Endothelial cell of umbilical vein (primary cell): Measurements from ENCODE around the gene BORCS5. TPM values are rescaled to one million over a fixed set of nuclear protein-coding genes. Genes with fewer than 3 reads are reported as not detected.

Source experiments
- BruUV-seq: library from RNA; stranded (reverse); fragments of 400-500 nt; replicated peaks from 2 replicates; lab custom pipeline; 2021; lab: Mats Ljungman, UMichigan
- CTCF ChIA-PET: fragments of 300-600, 350-600 bp; sonication (Branson Sonifier 250); formaldehyde crosslinking; loops from one replicate; lab custom pipeline; 2021; ENCODE audit warnings: antibody characterized with exemption, inconsistent platforms; lab: Charles Lee
- POLR2A ChIA-PET: fragments of 300-600, 350-600 bp; sonication (Branson Sonifier 250); formaldehyde crosslinking; loops from one replicate; lab custom pipeline; 2021; ENCODE audit warnings: antibody characterized with exemption, inconsistent platforms; lab: Charles Lee
- DNase-seq: peaks from one replicate; pipeline ENCODE4 v3.0.0-alpha.2; 2011; ENCODE audit warnings: low read depth, low spot score
- FAIRE-seq: peaks from 2 replicates; lab custom pipeline; 2011; peaks lifted over from hg19 to GRCh38; lab: Jason Lieb, UNC
- H2AFZ ChIP-seq: 2 replicates; pipeline ENCODE4 v1.6.0; 2012; ENCODE audit warnings: low read depth, low read length, control low read depth, inconsistent platforms
- H3K27ac ChIP-seq: 2 replicates; pipeline ENCODE4 v1.5.1; 2011; ENCODE audit warnings: low read depth, mild to moderate bottlenecking, control low read depth, low read length, moderate library complexity; ENCODE audit not compliant: insufficient read depth
- H3K27me3 ChIP-seq, 2 experiments: 2 replicates each; pipeline versions ENCODE4 v1.6.0 to v1.6.1; 2011; ENCODE audit warnings: low read length in 2 of 2, mixed read lengths in 1 of 2; ENCODE audit not compliant: control insufficient read depth in 2 of 2, insufficient read depth in 2 of 2
- H3K36me3 ChIP-seq, 2 experiments: 2 replicates in 1 of 2; 3 replicates in 1 of 2; pipeline ENCODE4 v1.5.1; 2011; ENCODE audit warnings: low read length in 2 of 2, mild to moderate bottlenecking in 1 of 2, moderate library complexity in 1 of 2; ENCODE audit not compliant: control insufficient read depth in 2 of 2, insufficient read depth in 2 of 2; ENCODE audit errors: extremely low read depth in 1 of 2
- H3K4me1 ChIP-seq: 3 replicates; pipeline ENCODE4 v1.5.1; 2011; ENCODE audit warnings: mild to moderate bottlenecking, low read length; ENCODE audit not compliant: control insufficient read depth, insufficient read depth; ENCODE audit errors: extremely low read depth
- H3K4me2 ChIP-seq: 2 replicates; pipeline ENCODE4 v1.6.1; 2011; ENCODE audit warnings: low read length, control low read depth, mixed read lengths; ENCODE audit not compliant: insufficient read depth
- H3K4me3 ChIP-seq, 3 experiments: fragments of 200-600 bp in 1 of 3; sonication (generic), shearing (Covaris generic) in 1 of 3; replicated peaks in 1 of 3; 2 replicates each; pipeline ENCODE4 v1.5.1; 2011 to 2016; ENCODE audit warnings: control low read depth in 3 of 3, low read length in 3 of 3, mild to moderate bottlenecking in 2 of 3, inconsistent platforms in 1 of 3, low read depth in 1 of 3, moderate library complexity in 1 of 3; ENCODE audit not compliant: insufficient read depth in 1 of 3
- H3K79me2 ChIP-seq: 2 replicates; pipeline ENCODE4 v1.6.0; 2012; ENCODE audit warnings: low read length, inconsistent platforms; ENCODE audit not compliant: control insufficient read depth, insufficient read depth
- H3K9ac ChIP-seq: replicated peaks from 2 replicates; pipeline ENCODE3; 2011; ENCODE audit warnings: low read length, control low read depth; ENCODE audit not compliant: insufficient read depth; ENCODE audit errors: extremely low read depth
- H3K9me1 ChIP-seq: replicated peaks from 3 replicates; pipeline ENCODE4 v1.6.0; 2011; ENCODE audit warnings: mild to moderate bottlenecking, low read length; ENCODE audit not compliant: control insufficient read depth, insufficient read depth; ENCODE audit errors: extremely low read depth
- H3K9me3 ChIP-seq: replicated peaks from 2 replicates; pipeline ENCODE4 v1.5.1; 2012; ENCODE audit warnings: low read length, inconsistent platforms; ENCODE audit not compliant: control insufficient read depth, insufficient read depth
- H4K20me1 ChIP-seq: replicated peaks from 2 replicates; pipeline ENCODE3; 2011; ENCODE audit warnings: mild to moderate bottlenecking, low read length; ENCODE audit not compliant: control insufficient read depth, insufficient read depth; ENCODE audit errors: extremely low read depth
- EZH2 ChIP-seq: IDR thresholded peaks from 2 replicates; pipeline ENCODE4 v1.6.1; 2012; ENCODE audit warnings: borderline replicate concordance, low read depth, mild to moderate bottlenecking, moderate library complexity, low read length, inconsistent platforms; ENCODE audit not compliant: severe bottlenecking
- FOS ChIP-seq: IDR thresholded peaks from 2 replicates; pipeline ENCODE4 v1.6.1; 2011; ENCODE audit warnings: mild to moderate bottlenecking, low read length, moderate library complexity, borderline replicate concordance; ENCODE audit not compliant: insufficient read depth
- GATA2 ChIP-seq: IDR thresholded peaks from 2 replicates; pipeline ENCODE4 v1.7.0; 2011; ENCODE audit warnings: low read depth, mild to moderate bottlenecking, moderate library complexity, mixed read lengths, low read length; ENCODE audit not compliant: insufficient read length, insufficient read depth
- JUN ChIP-seq: IDR thresholded peaks from 2 replicates; pipeline ENCODE4 v1.6.1; 2011; ENCODE audit warnings: borderline replicate concordance, low read depth; ENCODE audit not compliant: insufficient read length, insufficient read depth
- MAX ChIP-seq: IDR thresholded peaks from 2 replicates; pipeline ENCODE4 v1.6.1; 2011; ENCODE audit not compliant: insufficient read depth, insufficient read length
- MYC ChIP-seq: IDR thresholded peaks from one replicate; pipeline ENCODE4 v1.6.1; 2011; ENCODE audit warnings: mild to moderate bottlenecking, low read depth, low read length
- POLR2A ChIP-seq: IDR thresholded peaks from 2 replicates; pipeline ENCODE4 v1.6.1; 2012; ENCODE audit warnings: low read depth, mild to moderate bottlenecking, control low read depth, low read length
- POLR2AphosphoS5 ChIP-seq: IDR thresholded peaks from 2 replicates; pipeline ENCODE4 v1.6.1; 2012; ENCODE audit warnings: low read depth, mild to moderate bottlenecking, control low read depth, low read length, moderate library complexity; ENCODE audit not compliant: insufficient read depth
- dilution Hi-C: fragments of 300-500 bp; cut with MboI; formaldehyde crosslinking; loops from one replicate; pipeline ENCODE4 v1.15.0; 2019; ENCODE audit warnings: low sequenced_read_pairs; ENCODE audit not compliant: extremely low pct_ligation_motif_present
- intact Hi-C: fragments of 100-400 bp; cut with micrococcal nuclease; formaldehyde crosslinking; loops from one replicate; pipeline ENCODE4 v1.10.0; 2022
- polyA plus RNA-seq, 4 experiments: library from polyadenylated mRNA; depleted of rRNA in 3 of 4; stranded (reverse) in 3 of 4; unstranded in 1 of 4; fragments of >200 nt; gene quantifications; 2 replicates each; pipeline versions ENCODE4 v1.2.1 to v1.2.3, GENCODE V29; 2011 to 2012; ENCODE audit warnings: missing spikeins in 1 of 4
- total RNA-seq: library from RNA; stranded (reverse); gene quantifications from 2 replicates; pipeline ENCODE4 v1.2.3, GENCODE V29; 2021
- TF ChIP-seq, protein P1 (sequence below), 2 donors: IDR thresholded peaks; 1 replicate in 1 of 2; 2 replicates in 1 of 2; pipeline ENCODE4 v1.5.1; 2011; ENCODE audit warnings: low read length in 2 of 2, mild to moderate bottlenecking in 2 of 2, moderate library complexity in 2 of 2, control low read depth in 1 of 2, inconsistent platforms in 1 of 2, low read depth in 1 of 2; ENCODE audit not compliant: insufficient read depth in 1 of 2; ENCODE audit errors: extremely low read depth in 1 of 2

Gene BORCS5
- total and polyA plus RNA-seq, 2 donors (not counting 3 experiments of a cell fraction or from before 2014, with no cell fraction given): 8.3 to 10.5 TPM

GRCh38 chr12:12498210-12498609 lies 141.3 kb downstream of the BORCS5 start:
- H3K79me2 ChIP-seq: no peaks in the 10 kb centered on the region
- dilution Hi-C loops: no loop called here
- H3K9me3 ChIP-seq: no peaks in the 10 kb centered on the region
- TF ChIP-seq, protein P1, sequence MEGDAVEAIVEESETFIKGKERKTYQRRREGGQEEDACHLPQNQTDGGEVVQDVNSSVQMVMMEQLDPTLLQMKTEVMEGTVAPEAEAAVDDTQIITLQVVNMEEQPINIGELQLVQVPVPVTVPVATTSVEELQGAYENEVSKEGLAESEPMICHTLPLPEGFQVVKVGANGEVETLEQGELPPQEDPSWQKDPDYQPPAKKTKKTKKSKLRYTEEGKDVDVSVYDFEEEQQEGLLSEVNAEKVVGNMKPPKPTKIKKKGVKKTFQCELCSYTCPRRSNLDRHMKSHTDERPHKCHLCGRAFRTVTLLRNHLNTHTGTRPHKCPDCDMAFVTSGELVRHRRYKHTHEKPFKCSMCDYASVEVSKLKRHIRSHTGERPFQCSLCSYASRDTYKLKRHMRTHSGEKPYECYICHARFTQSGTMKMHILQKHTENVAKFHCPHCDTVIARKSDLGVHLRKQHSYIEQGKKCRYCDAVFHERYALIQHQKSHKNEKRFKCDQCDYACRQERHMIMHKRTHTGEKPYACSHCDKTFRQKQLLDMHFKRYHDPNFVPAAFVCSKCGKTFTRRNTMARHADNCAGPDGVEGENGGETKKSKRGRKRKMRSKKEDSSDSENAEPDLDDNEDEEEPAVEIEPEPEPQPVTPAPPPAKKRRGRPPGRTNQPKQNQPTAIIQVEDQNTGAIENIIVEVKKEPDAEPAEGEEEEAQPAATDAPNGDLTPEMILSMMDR (IDR thresholded peaks at IDR 0.05; ENCODE audit: extremely low read depth in 1 of 2, insufficient read depth in 1 of 2, low read depth in 1 of 2, low read length in 2 of 2): no peak
- TF ChIP-seq MAX (no peak), FOS (no peak), JUN (no peak), POLR2AphosphoS5 (no peak), GATA2 (no peak), POLR2A (no peak), EZH2 (no peak), MYC (no peak)
- H3K9ac ChIP-seq: no peak overlapping the region
- no peaks in the 10 kb centered on the region for H3K27me3 ChIP-seq
- no peak overlapping the region for H3K4me3 ChIP-seq
- no peak overlapping the region for H3K4me2 ChIP-seq
- POLR2A ChIA-PET: no interaction called here
- no peak overlapping the region for H3K27ac ChIP-seq
- no TSS peak for BruUV-seq
- no peaks in the 10 kb centered on the region for H3K4me1 ChIP-seq
- intact Hi-C loops: no loop called here
- CTCF ChIA-PET: no interaction called here
- H3K36me3 ChIP-seq: no peaks in the 10 kb centered on the region
- no peaks in the 10 kb centered on the region for H4K20me1 ChIP-seq
- no peak overlapping the region for H2AFZ ChIP-seq
- no peak for DNase-seq
- no peak for FAIRE-seq
- H3K9me1 ChIP-seq: no peaks in the 10 kb centered on the region
